OCI-LY7 (cell line): ENCODE data around the gene GPR132.
"Not testable (repeated sequence)": the region's sequence is repeated elsewhere in the genome, so short reads cannot be mapped to it uniquely, and the experiment has no call there.

Source experiments
- CTCF ChIP-seq: fragments of 200-600 bp; sonication (generic); conservative IDR thresholded peaks from 2 replicates; pipeline ENCODE4 v1.5.1; 2014; ENCODE audit warnings: mild to moderate bottlenecking, antibody characterized with exemption, low read length, moderate library complexity, mixed read lengths
- EZH2phosphoT487 ChIP-seq: fragments of 200-600 bp; sonication (generic); IDR thresholded peaks from 2 replicates; pipeline ENCODE4 v1.6.1; 2018; ENCODE audit warnings: low read depth, borderline replicate concordance, mild to moderate bottlenecking, mixed run types, antibody characterized with exemption, low read length, moderate library complexity, mixed read lengths

DNA sequence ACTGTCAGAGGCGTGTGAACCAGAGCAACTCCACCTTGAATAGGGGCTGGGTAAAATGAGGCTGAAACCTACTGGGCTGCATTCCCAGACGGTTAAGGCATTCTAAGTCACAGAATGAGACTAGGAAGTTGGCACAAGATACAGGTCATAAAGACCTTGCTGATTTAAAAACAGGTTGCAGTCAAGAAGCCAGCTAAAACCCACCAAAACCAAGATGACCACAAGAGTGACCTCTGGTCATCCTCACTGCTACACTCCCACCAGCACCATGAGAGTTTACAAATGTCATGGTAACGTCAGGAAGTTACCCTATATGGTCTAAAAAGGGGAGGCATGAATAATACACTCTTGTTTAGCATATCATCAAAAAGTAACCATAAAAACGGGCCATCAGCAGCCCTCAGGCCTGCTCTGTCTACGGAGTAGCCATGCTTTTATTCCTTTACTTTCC is 32.8 kb downstream of the GPR132 start:
- not testable (repeated sequence) for TF ChIP-seq CTCF, EZH2phosphoT487
